ENCODE data around the gene FBN1.

Gene FBN1

DNA sequence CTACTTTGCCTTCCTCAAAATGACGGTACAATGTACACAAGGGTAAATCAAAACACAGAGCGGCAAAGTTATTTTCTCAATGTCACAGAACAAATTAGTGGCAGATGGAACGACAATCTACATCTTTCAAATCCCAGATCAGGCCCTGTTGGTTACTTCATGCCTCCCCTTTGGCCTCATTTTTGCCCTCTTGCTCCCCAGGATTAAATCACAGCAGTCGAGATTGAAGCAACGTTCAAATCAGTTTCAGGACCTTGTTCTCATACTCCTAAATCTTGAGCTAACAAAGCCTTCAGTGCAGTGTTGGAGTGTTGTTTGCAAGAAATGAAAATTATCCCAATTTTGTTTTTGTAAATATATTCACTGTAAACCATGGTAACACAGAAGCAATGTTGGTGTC lies 91.4 kb downstream of the FBN1 start:
- DNase-seq (ENCODE audit: low spot score): no peak

GRCh38 chr15:48553559-48553958 lies 92.0 kb downstream of the FBN1 start:
- no peak for DNase-seq (ENCODE audit: low spot score)

DNA sequence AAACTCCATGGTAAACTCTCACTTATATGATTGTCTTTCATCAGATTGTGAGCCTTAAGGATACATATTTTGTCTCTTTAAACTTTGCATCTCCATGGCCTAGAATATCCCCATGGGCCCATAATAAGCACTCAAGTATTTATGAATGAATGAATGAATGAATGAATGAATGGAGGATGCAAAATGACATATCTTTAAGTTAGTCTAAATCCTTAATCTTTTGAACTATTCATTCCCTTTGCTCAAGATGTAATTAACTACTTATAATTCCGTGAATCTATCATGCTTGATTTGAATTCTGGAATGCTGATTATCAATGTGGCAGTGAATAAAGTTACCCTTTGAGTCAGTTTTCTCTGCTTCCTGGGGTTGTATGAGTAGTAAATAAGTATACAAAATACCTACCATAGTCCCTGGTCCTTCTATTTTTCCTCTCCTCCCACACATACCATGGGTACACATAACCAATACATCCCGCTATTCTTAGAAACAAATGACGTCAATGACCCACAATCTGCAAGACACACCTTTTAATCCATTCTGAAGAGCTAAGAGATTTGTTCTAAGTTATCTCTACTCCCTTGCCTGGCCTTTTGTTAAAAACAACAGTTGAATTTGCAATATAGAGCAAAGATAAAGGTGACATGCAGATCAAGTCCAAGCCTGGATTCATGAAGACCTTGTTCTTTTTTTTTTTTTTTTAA lies 94.5 kb downstream of the FBN1 start:
- DNase-seq (ENCODE audit: low spot score): no peak

DNA sequence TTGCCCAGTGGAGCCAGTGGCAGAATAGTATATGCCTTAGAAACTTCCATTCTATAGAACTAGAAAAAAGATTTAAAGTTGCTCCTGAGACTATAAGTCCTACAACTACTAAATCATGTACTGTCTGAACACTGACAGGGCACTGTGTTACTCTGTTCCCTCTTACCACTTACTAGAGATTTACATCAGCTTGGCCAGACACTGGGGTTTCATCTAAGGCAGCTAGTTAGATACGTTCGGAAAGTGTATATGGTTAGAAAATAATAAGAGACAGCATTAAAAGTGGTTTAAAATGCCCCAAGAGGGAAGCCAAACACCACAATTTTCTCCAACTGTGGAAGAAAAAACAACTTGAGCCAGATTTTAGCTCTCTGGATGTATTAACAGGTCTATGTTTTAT lies 97.1 kb downstream of the FBN1 start:
- no peak for DNase-seq (ENCODE audit: low spot score)

- no peak for DNase-seq (ENCODE audit: low spot score)
Observed at GRCh38 chr15:48547286-48547685, 98.2 kb downstream of the FBN1 start.

DNA sequence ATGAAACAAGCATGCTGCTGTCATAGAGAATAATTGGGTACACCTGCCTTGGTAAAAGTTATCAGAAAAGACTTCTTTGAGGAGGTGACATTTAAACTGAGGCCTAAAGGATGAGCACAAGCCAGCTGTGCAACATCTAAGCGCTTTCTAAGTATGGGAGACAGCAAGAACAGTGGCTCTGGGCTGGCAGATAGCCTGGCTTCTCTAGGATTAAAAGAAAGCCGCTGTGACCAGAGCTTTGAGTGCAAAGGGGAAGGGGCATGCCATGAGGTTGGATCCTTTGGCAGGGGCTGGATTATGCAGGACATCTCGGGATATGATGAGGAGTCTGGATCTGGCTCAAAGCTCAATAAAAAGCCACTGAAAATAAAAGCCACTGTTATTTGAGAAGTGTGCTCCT lies 99.2 kb downstream of the FBN1 start:
- no peak for DNase-seq (ENCODE audit: low spot score)

DNA sequence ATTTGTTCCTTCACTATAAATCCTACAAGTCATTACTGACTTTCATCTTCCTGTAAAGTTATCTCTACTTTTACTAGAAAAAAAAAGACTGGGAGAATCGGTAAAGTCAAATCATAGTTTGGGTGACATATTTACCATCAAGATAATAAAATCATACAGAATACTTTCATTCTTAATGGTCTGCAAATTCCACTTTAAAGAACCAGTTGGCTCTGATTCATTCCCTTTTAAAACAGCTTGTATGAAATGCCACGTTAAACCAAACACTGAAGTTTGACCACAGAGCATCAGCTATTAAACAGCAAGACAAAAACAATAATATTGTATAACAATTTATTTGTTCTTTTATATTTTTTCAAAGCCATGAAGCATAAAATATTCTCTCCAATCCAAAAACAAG lies 100.7 kb downstream of the FBN1 start:
- no peak for DNase-seq (ENCODE audit: low spot score)

GRCh38 chr15:48541341-48542278 lies 103.9 kb downstream of the FBN1 start:
- no peak for DNase-seq (ENCODE audit: low spot score)

- DNase-seq (ENCODE audit: low spot score): no peak
Observed at GRCh38 chr15:48540756-48541155, 104.8 kb downstream of the FBN1 start.

GRCh38 chr15:48538941-48539340 lies 106.6 kb downstream of the FBN1 start:
- no peak for DNase-seq (ENCODE audit: low spot score)

- no peak for DNase-seq (ENCODE audit: low spot score)
Observed at GRCh38 chr15:48537271-48538113, 108.0 kb downstream of the FBN1 start.

- DNase-seq (ENCODE audit: low spot score): no peak
Observed at GRCh38 chr15:48536681-48537091, 108.8 kb downstream of the FBN1 start.

GRCh38 chr15:48533982-48534381 lies 111.5 kb downstream of the FBN1 start:
- DNase-seq (ENCODE audit: low spot score): no peak

- DNase-seq (ENCODE audit: low spot score): no peak
Observed at GRCh38 chr15:48532946-48533345, 112.6 kb downstream of the FBN1 start.

GRCh38 chr15:48530528-48530927 lies 115.0 kb downstream of the FBN1 start:
- DNase-seq (ENCODE audit: low spot score): no peak

- no peak for DNase-seq (ENCODE audit: low spot score)
Observed at GRCh38 chr15:48528921-48529320, 116.6 kb downstream of the FBN1 start.

GRCh38 chr15:48527517-48527916 lies 118.0 kb downstream of the FBN1 start:
- no peak for DNase-seq (ENCODE audit: low spot score)

- no peak for DNase-seq (ENCODE audit: low spot score)
Observed at GRCh38 chr15:48522911-48523310, 122.6 kb downstream of the FBN1 start.

DNA sequence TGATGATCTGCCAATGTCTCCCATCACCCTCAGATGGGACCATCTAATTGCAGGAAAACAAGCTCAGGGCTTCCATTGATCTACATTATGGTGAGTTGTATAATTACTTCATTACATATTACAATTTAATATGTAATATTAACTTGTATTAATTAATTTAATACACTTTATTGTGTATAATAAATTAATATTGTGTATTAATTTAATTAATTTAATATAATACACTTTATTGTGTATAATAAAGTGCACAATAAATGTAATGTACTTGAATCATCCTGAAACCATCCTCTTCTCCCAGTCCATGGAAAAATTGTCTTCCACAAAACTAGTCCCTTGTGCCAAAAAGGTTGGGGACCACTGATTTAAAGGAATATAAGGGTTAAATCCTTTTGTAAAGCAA lies 123.4 kb downstream of the FBN1 start:
- no peak for DNase-seq (ENCODE audit: low spot score)

DNA sequence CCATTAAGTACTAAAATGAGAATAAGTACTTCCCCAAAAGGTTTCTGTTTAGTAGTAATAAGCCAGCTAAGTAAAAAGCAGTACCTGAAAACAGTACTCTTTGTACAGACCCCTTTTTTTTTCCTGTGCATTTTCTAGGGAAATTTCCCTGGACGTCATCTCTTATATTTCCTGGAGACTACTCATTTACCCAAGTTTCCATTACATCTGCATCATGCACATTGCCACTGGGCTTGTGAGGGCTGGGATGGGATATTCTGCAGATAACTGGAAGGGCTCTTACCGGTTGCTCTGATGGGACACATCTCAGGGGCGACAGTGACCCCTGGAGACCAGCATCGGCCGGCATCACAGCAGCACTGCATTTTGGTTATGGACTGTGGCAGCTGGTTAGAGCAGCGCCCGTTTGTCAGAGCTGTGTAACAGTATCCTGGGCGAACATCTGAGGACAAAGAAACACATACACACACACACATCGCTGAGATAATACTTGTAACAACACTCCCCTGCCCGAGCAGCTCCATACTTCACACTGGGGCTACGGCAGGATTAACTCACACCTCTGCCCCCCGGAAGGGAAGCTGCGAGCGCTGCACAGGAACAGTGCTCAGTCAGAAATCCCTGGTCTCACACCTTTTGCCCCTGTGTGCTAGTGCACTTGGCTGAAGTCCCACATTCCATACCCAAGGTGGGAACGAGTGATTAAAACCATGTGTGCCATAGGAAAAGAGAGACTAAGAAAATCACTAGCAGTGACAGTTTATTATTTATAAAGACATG lies 124.9 kb downstream of the FBN1 start:
- peak; percentile 26 for DNase-seq (ENCODE audit: low spot score)

- DNase-seq (ENCODE audit: low spot score): no peak
Observed at GRCh38 chr15:48516121-48516520, 129.4 kb downstream of the FBN1 start.

GRCh38 chr15:48515500-48515899 lies 130.0 kb downstream of the FBN1 start:
- no peak for DNase-seq (ENCODE audit: low spot score)
